Esophagus squamous epithelium (tissue), 5 donors: ENCODE data around the gene SEC24D. TPM values are rescaled to one million over a fixed set of nuclear protein-coding genes. Genes with fewer than 3 reads are reported as not detected.

Experiments used
- DNase-seq: peaks from one replicate; lab custom pipeline; 2025; lab: John Stamatoyannopoulos, UW
- H3K27ac ChIP-seq, 4 donors: fragments of 200-600 bp; sonication (generic); one replicate each; pipeline ENCODE4 v1.5.1; 2016 to 2019; ENCODE audit warnings: mild to moderate bottlenecking in 1 of 4
- H3K27me3 ChIP-seq, 4 donors: fragments of 200-600 bp; sonication (generic); 1 replicate in 3 of 4; 2 replicates in 1 of 4; pipeline versions ENCODE4 v1.5.1 to v1.6.0; 2017 to 2021; ENCODE audit warnings: antibody characterized with exemption in 1 of 4
- H3K36me3 ChIP-seq, 3 donors: fragments of 200-600 bp; sonication (generic); one replicate each; pipeline ENCODE4 v1.5.1; 2016 to 2019
- H3K4me1 ChIP-seq, 3 donors: fragments of 200-600 bp; sonication (generic); one replicate each; pipeline ENCODE4 v1.5.1; 2017 to 2019
- H3K4me3 ChIP-seq, 4 donors: fragments of 200-600 bp; sonication (generic); 1 replicate in 3 of 4; 2 replicates in 1 of 4; pipeline ENCODE4 v1.5.1; 2016 to 2019; ENCODE audit warnings: mild to moderate bottlenecking in 2 of 4, moderate library complexity in 1 of 4
- H3K9me3 ChIP-seq, 3 donors: fragments of 200-600 bp; sonication (generic); one replicate each; pipeline ENCODE4 v1.5.1; 2016 to 2019
- CTCF ChIP-seq, 6 experiments: fragments of 450-650 bp in 4 of 6; fragments of 200-600 bp in 2 of 6; sonication (generic) in 2 of 6; IDR thresholded peaks; one replicate each; pipeline ENCODE4 v1.5.1; 2016 to 2019; ENCODE audit warnings: antibody characterized with exemption in 6 of 6, mild to moderate bottlenecking in 4 of 6, moderate library complexity in 4 of 6
- POLR2A ChIP-seq, 4 donors: fragments of 450-650 bp; IDR thresholded peaks; one replicate each; pipeline ENCODE4 v1.6.1; 2017; ENCODE audit warnings: antibody characterized with exemption in 4 of 4, mild to moderate bottlenecking in 4 of 4, moderate library complexity in 3 of 4
- WGBS, 2 donors: methylation state at CpG; one replicate each; pipeline ENCODE4 v1.1.5; 2018; 5-methylcytosine and 5-hydroxymethylcytosine counted together
- intact Hi-C: fragments of 100-400 bp; cut with DNase I; formaldehyde crosslinking; loops from one replicate; pipeline ENCODE4 v1.15.0; 2022
- total RNA-seq, 4 donors: library from RNA; depleted of rRNA; stranded (reverse); fragments of >200 nt; gene quantifications; one replicate each; pipeline ENCODE4 v1.1.0, GENCODE V29; 2016
- donor health status: DM: yes; HTN: yes; CAD: no.

The SEC24D gene
- total RNA-seq, 4 donors from 2014 or later: 18.5 to 33.6 (median 21.6) TPM

- Histone ChIP-seq H3K4me3 (no peak overlapping the region), H3K27ac (no peak overlapping the region), H3K36me3 (peaks cover 5 to 36% (median 11%) of the 10 kb centered on the region in 3 donors), H3K27me3 (no peaks in the 10 kb centered on the region), H3K4me1 (peaks cover 0 to 44% (median 11%) of the 10 kb centered on the region in 3 donors), H3K9me3 (no peaks in the 10 kb centered on the region)
- DNase-seq: no peak
- intact Hi-C loops: no loop called here
- WGBS, 2 donors: 69 to 84% methylated on average over 4 of the region's 4 CpGs
- TF ChIP-seq CTCF (IDR thresholded peaks at IDR 0.05): no peak
- no peak for TF ChIP-seq POLR2A (IDR thresholded peaks at IDR 0.05)
Measured at GRCh38 chr4:118743867-118744266, 92.1 kb downstream of the SEC24D start.

- Histone ChIP-seq H3K4me3 (no peak overlapping the region), H3K27me3 (no peaks in the 10 kb centered on the region), H3K36me3 (peaks cover 5 to 54% (median 11%) of the 10 kb centered on the region in 3 donors), H3K27ac (peak overlapping the region in 3 of 4 donors; percentile 30 to 61 (median 59)), H3K9me3 (no peaks in the 10 kb centered on the region), H3K4me1 (peaks cover 0 to 40% (median 11%) of the 10 kb centered on the region in 3 donors)
- TF ChIP-seq POLR2A (IDR thresholded peaks at IDR 0.05): no peak
- TF ChIP-seq CTCF (IDR thresholded peaks at IDR 0.05): no peak
- intact Hi-C loops: no loop called here
- no peak for DNase-seq
Measured at GRCh38 chr4:118742050-118742449, 93.9 kb downstream of the SEC24D start.

GRCh38 chr4:118741301-118741855 is 94.5 kb downstream of the SEC24D start:
- peak overlapping the region in 2 of 4 donors; percentile 4 to 34 for H3K4me3 ChIP-seq
- intact Hi-C loops: no loop called here
- 44 to 57% methylated on average over 6 of the region's 6 CpGs for WGBS, 2 donors
- no peak for TF ChIP-seq CTCF (IDR thresholded peaks at IDR 0.05)
- no peak for TF ChIP-seq POLR2A (IDR thresholded peaks at IDR 0.05)
- H3K4me1 ChIP-seq: peaks cover 0 to 33% (median 8%) of the 10 kb centered on the region in 3 donors
- peak overlapping the region in 3 of 4 donors; percentile 30 to 61 (median 59) for H3K27ac ChIP-seq
- H3K9me3 ChIP-seq: no peaks in the 10 kb centered on the region
- DNase-seq: no peak
- H3K27me3 ChIP-seq: no peaks in the 10 kb centered on the region
- H3K36me3 ChIP-seq: peaks cover 5 to 61% (median 11%) of the 10 kb centered on the region in 3 donors

GRCh38 chr4:118740869-118741268 is 95.1 kb downstream of the SEC24D start:
- Histone ChIP-seq H3K36me3 (peaks cover 5 to 66% (median 11%) of the 10 kb centered on the region in 3 donors), H3K4me1 (peaks cover 0 to 28% (median 3%) of the 10 kb centered on the region in 3 donors), H3K9me3 (no peaks in the 10 kb centered on the region), H3K27me3 (no peaks in the 10 kb centered on the region), H3K4me3 (peak overlapping the region in 2 of 4 donors; percentile 4 to 34), H3K27ac (peak overlapping the region in 2 of 4 donors; percentile 59 to 61)
- TF ChIP-seq CTCF (IDR thresholded peaks at IDR 0.05) (peak in 5 of 6 experiments; percentile 5 to 60 (median 37)), POLR2A (IDR thresholded peaks at IDR 0.05) (no peak)
- intact Hi-C loops: no loop called here
- 12 to 13% methylated on average over 5 of the region's 5 CpGs for WGBS, 2 donors
- DNase-seq: no peak

GRCh38 chr4:118739022-118739713 is 96.8 kb downstream of the SEC24D start:
- H3K4me1 ChIP-seq: peaks cover 0 to 11% (median 0%) of the 10 kb centered on the region in 3 donors
- peaks cover 5 to 77% (median 9%) of the 10 kb centered on the region in 3 donors for H3K36me3 ChIP-seq
- no peak overlapping the region for H3K27ac ChIP-seq
- H3K9me3 ChIP-seq: no peaks in the 10 kb centered on the region
- no peak for TF ChIP-seq CTCF (IDR thresholded peaks at IDR 0.05)
- TF ChIP-seq POLR2A (IDR thresholded peaks at IDR 0.05): no peak
- intact Hi-C loops: no loop called here
- 72 to 77% methylated on average over 2 of the region's 2 CpGs for WGBS, 2 donors
- DNase-seq: no peak
- H3K4me3 ChIP-seq: no peak overlapping the region
- no peaks in the 10 kb centered on the region for H3K27me3 ChIP-seq
